NCI-H1436 (cell line): ENCODE measurements around the gene LRP10.
A peak's percentile ranks its signal among the peaks of the same experiment; 100 is the strongest.
"Not testable (repeated sequence)": the region's sequence is repeated elsewhere in the genome, so short reads cannot be mapped to it uniquely, and the experiment has no call there.

Experiments used
- DNase-seq: peaks from one replicate; lab custom pipeline; 2025; lab: John Stamatoyannopoulos, UW

Gene LRP10

GRCh38 chr14:22843123-22843925, 28.2 kb upstream of the LRP10 start:
- DNase-seq = no peak

GRCh38 chr14:22844221-22845102, 27.1 kb upstream of the LRP10 start:
- no peak for DNase-seq

GRCh38 chr14:22845103-22845394, 26.5 kb upstream of the LRP10 start:
- DNase-seq = no peak

- DNase-seq = no peak
These were observed 25.5 kb upstream of the LRP10 start for GRCh38 chr14:22845821-22846625.

- DNase-seq = no peak
These were observed 24.7 kb upstream of the LRP10 start for GRCh38 chr14:22846811-22847307.

- no peak for DNase-seq
These were observed 23.7 kb upstream of the LRP10 start for GRCh38 chr14:22847661-22848341.

- no peak for DNase-seq
These were observed 23.0 kb upstream of the LRP10 start for GRCh38 chr14:22848351-22849164.

GRCh38 chr14:22849212-22849819, 22.2 kb upstream of the LRP10 start:
- DNase-seq = no peak

- DNase-seq = no peak
These were observed 20.4 kb upstream of the LRP10 start for GRCh38 chr14:22850944-22851764.

GRCh38 chr14:22852178-22852577, 19.4 kb upstream of the LRP10 start:
- DNase-seq = not testable (repeated sequence)

- DNase-seq = no peak
These were observed 19.0 kb upstream of the LRP10 start for GRCh38 chr14:22852599-22852939.

- DNase-seq = peak; percentile 71
These were observed 18.4 kb upstream of the LRP10 start for GRCh38 chr14:22852940-22853767.

GRCh38 chr14:22854296-22854695, 17.2 kb upstream of the LRP10 start:
- DNase-seq = not testable (repeated sequence)

- DNase-seq = no peak
These were observed 16.4 kb upstream of the LRP10 start for GRCh38 chr14:22854963-22855724.

GRCh38 chr14:22856428-22856827, 15.1 kb upstream of the LRP10 start:
- DNase-seq = no peak

- DNase-seq = not testable (repeated sequence)
These were observed 11.2 kb upstream of the LRP10 start for GRCh38 chr14:22860377-22860776.

GRCh38 chr14:22861651-22862050, 9.9 kb upstream of the LRP10 start:
- DNase-seq = no peak

- no peak for DNase-seq
These were observed 6.6 kb upstream of the LRP10 start for GRCh38 chr14:22864979-22865378.
